ENCODE data around the gene LRIG3. TPM values are rescaled to one million over a fixed set of nuclear protein-coding genes. Genes with fewer than 3 reads are reported as not detected.

Gene LRIG3
- total and polyA plus RNA-seq, 9 of the 15 experiments (the other 6 are each of a cell fraction or from before 2014, with no cell fraction given): 0.18 TPM; not detected in 8

DNA sequence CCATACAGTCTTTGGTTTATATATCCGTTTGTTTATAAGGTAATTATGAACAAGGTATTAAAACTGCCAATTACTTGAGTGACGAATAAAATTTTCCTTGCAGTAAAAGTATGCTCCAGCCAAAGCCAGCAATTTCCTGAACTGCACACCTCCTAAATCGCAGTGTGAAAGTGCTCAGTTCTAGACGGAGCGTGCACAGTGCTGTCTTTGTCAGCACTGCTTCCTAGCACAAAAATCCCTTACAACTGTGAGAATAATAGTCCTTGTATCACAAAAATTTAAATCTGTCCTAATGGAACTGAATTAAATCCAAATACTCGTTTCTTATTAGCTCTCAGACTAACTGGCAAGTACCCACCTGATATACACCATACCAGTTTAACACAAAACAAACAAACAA is 26.3 kb downstream of the LRIG3 start (continued):
- TF ChIP-seq, protein P1, sequence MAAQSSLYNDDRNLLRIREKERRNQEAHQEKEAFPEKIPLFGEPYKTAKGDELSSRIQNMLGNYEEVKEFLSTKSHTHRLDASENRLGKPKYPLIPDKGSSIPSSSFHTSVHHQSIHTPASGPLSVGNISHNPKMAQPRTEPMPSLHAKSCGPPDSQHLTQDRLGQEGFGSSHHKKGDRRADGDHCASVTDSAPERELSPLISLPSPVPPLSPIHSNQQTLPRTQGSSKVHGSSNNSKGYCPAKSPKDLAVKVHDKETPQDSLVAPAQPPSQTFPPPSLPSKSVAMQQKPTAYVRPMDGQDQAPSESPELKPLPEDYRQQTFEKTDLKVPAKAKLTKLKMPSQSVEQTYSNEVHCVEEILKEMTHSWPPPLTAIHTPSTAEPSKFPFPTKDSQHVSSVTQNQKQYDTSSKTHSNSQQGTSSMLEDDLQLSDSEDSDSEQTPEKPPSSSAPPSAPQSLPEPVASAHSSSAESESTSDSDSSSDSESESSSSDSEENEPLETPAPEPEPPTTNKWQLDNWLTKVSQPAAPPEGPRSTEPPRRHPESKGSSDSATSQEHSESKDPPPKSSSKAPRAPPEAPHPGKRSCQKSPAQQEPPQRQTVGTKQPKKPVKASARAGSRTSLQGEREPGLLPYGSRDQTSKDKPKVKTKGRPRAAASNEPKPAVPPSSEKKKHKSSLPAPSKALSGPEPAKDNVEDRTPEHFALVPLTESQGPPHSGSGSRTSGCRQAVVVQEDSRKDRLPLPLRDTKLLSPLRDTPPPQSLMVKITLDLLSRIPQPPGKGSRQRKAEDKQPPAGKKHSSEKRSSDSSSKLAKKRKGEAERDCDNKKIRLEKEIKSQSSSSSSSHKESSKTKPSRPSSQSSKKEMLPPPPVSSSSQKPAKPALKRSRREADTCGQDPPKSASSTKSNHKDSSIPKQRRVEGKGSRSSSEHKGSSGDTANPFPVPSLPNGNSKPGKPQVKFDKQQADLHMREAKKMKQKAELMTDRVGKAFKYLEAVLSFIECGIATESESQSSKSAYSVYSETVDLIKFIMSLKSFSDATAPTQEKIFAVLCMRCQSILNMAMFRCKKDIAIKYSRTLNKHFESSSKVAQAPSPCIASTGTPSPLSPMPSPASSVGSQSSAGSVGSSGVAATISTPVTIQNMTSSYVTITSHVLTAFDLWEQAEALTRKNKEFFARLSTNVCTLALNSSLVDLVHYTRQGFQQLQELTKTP (IDR thresholded peaks at IDR 0.05; ENCODE audit: low read depth in 1 of 2, partially characterized antibody in 2 of 2): no peak
- TF ChIP-seq PURB (CRISPR knock-in tag; IDR thresholded peaks at IDR 0.05; ENCODE audit: low read depth) (no peak), MYNN (IDR thresholded peaks at IDR 0.05) (no peak), MYNN (CRISPR knock-in tag; IDR thresholded peaks at IDR 0.05) (no peak)

DNA sequence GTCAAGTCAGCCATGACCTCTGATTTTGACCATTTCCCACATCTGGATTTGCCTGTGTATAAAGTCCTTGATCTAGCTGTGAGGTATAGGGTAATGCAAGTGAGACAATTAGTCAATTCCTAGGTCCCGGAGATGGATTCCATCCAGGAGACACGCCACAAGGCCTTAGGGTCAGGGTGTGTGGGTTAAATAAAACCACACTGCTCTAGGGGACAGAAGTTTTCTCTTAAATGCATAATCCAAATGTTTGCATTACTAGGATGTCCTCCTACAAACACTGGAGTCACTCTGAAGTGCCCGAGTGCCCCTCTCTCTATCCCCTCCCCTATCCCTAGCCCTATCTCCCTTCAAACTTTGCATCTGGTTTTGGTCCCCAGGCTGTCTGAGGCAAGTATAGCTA is 26.8 kb downstream of the LRIG3 start:
- Histone ChIP-seq H3K36me3 (ENCODE audit: control insufficient read depth, insufficient read depth, low read length) (no peaks in the 10 kb centered on the region), H3K4me1 (replicated peaks in 1 of 2; ENCODE audit: control insufficient read depth in 2 of 2, insufficient read depth in 2 of 2, low read length in 2 of 2) (no peaks in the 10 kb centered on the region), H3K27ac (ENCODE audit: extremely low read depth, low read depth, low read length) (no peak overlapping the region), H4K20me1 (replicated peaks; ENCODE audit: control insufficient read depth, insufficient read depth, low read length) (no peaks in the 10 kb centered on the region), H3K4me2 (ENCODE audit: insufficient read depth, low read length) (no peak overlapping the region), H3K9me1 (ENCODE audit: control insufficient read depth, insufficient read depth, low read length) (no peaks in the 10 kb centered on the region), H2AFZ (ENCODE audit: low read depth, low read length) (no peak overlapping the region), H3K79me2 (ENCODE audit: control insufficient read depth, insufficient read depth, low read length) (no peaks in the 10 kb centered on the region), H3K9ac (ENCODE audit: insufficient read depth in 1 of 2, low read depth in 2 of 2, low read length in 2 of 2) (no peak overlapping the region), H3K4me3 (no peak overlapping the region), H3K9me3 (replicated peaks; ENCODE audit: control insufficient read depth, insufficient read depth, low read depth, low read length) (no peaks in the 10 kb centered on the region; the same call in 1 of the 2 replicates), H3K27me3 (ENCODE audit: control insufficient read depth in 2 of 2, insufficient read depth in 2 of 2, low read length in 2 of 2) (no peaks in the 10 kb centered on the region)
- ChIA-PET CTCF (ENCODE audit: low intra/inter-chr PET ratio) (no interaction called here), POLR2A (no interaction called here)
- no TSS peak for BruUV-seq (replicated peaks)
- intact Hi-C loops (cut with micrococcal nuclease) (no loop called here), in situ Hi-C loops (cut with MboI) (no loop called here)
- ATAC-seq: no peak
- no peak for DNase-seq (ENCODE audit: extremely low read depth in 1 of 4, low spot score in 3 of 4)
- no peak for FAIRE-seq
- 0% methylated on average over 3 of the region's 3 CpGs for WGBS (ENCODE audit: insufficient coverage, low coverage, missing lambda C conversion rate)
- TF ChIP-seq EZH2 (IDR thresholded peaks at IDR 0.05; ENCODE audit: borderline replicate concordance, low read depth, low read length) (no peak), NCOR1 (IDR thresholded peaks at IDR 0.05) (no peak), BRF1 (IDR thresholded peaks at IDR 0.05; ENCODE audit: borderline replicate concordance, extremely low read depth, insufficient read length) (no peak), TCF7 (IDR thresholded peaks at IDR 0.05; ENCODE audit: borderline replicate concordance) (no peak), HNRNPK (IDR thresholded peaks at IDR 0.05; ENCODE audit: low read depth, low read length, poor library complexity, severe bottlenecking) (no peak), CCAR2 (IDR thresholded peaks at IDR 0.05; ENCODE audit: low read depth, low read length) (no peak), RBM14 (IDR thresholded peaks at IDR 0.05; ENCODE audit: borderline replicate concordance, insufficient read depth, low read depth, low read length) (no peak), ZNF224 (CRISPR knock-in tag; IDR thresholded peaks at IDR 0.05) (no peak)
- TF ChIP-seq, protein P2, sequence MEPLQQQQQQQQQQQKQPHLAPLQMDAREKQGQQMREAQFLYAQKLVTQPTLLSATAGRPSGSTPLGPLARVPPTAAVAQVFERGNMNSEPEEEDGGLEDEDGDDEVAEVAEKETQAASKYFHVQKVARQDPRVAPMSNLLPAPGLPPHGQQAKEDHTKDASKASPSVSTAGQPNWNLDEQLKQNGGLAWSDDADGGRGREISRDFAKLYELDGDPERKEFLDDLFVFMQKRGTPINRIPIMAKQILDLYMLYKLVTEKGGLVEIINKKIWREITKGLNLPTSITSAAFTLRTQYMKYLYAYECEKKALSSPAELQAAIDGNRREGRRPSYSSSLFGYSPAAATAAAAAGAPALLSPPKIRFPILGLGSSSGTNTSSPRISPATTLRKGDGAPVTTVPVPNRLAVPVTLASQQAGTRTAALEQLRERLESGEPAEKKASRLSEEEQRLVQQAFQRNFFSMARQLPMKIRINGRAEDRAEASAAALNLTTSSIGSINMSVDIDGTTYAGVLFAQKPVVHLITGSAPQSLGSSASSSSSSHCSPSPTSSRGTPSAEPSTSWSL (CRISPR knock-in tag; IDR thresholded peaks at IDR 0.05; ENCODE audit: borderline replicate concordance): no peak
- TF ChIP-seq, protein P3, sequence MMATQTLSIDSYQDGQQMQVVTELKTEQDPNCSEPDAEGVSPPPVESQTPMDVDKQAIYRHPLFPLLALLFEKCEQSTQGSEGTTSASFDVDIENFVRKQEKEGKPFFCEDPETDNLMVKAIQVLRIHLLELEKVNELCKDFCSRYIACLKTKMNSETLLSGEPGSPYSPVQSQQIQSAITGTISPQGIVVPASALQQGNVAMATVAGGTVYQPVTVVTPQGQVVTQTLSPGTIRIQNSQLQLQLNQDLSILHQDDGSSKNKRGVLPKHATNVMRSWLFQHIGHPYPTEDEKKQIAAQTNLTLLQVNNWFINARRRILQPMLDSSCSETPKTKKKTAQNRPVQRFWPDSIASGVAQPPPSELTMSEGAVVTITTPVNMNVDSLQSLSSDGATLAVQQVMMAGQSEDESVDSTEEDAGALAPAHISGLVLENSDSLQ (IDR thresholded peaks at IDR 0.05): no peak
- TF ChIP-seq, protein P4, sequence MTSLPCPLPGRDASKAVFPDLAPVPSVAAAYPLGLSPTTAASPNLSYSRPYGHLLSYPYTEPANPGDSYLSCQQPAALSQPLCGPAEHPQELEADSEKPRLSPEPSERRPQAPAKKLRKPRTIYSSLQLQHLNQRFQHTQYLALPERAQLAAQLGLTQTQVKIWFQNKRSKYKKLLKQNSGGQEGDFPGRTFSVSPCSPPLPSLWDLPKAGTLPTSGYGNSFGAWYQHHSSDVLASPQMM (CRISPR knock-in tag; IDR thresholded peaks at IDR 0.05): no peak

Measured in K562 (cell line).